PC-3 (cell line): Measurements from ENCODE around the gene HAUS2. TPM values are rescaled to one million over a fixed set of nuclear protein-coding genes. Genes with fewer than 3 reads are reported as not detected.

Source experiments
- ATAC-seq: fragments of 200-7000 bp; cut with Tn5 transposase; 2 replicates; pipeline ENCODE4 v1.9.1; 2020; ENCODE audit warnings: mild to moderate bottlenecking, moderate library complexity
- BruUV-seq: library from RNA; stranded (reverse); fragments of 400-500 nt; replicated peaks from 2 replicates; lab custom pipeline; 2021; lab: Mats Ljungman, UMichigan
- CTCF ChIA-PET: fragments of 300-600 bp; sonication (Branson Sonifier 250); formaldehyde crosslinking; loops from one replicate; lab custom pipeline; 2022; ENCODE audit warnings: antibody characterized with exemption; lab: Charles Lee
- POLR2A ChIA-PET: fragments of 300-600 bp; sonication (Branson Sonifier 250); formaldehyde crosslinking; loops from one replicate; lab custom pipeline; 2022; ENCODE audit warnings: antibody characterized with exemption; ENCODE audit not compliant: unreplicated experiment; lab: Charles Lee
- DNase-seq: peaks from one replicate; pipeline ENCODE4 v3.0.0-alpha.2; 2015
- H2AFZ ChIP-seq: fragments of 300-600 bp; sonication (generic); 2 replicates; pipeline ENCODE4 v1.6.0; 2016; ENCODE audit warnings: antibody characterized with exemption, low read length
- H3F3A ChIP-seq: fragments of 300-600 bp; sonication (generic); one replicate; pipeline ENCODE4 v1.6.0; 2017; ENCODE audit warnings: antibody characterized with exemption, low read length, control low read depth, mild to moderate bottlenecking; ENCODE audit not compliant: unreplicated experiment
- H3K27ac ChIP-seq: fragments of 300-600 bp; sonication (generic); 2 replicates; pipeline ENCODE4 v1.5.1; 2016; ENCODE audit warnings: mild to moderate bottlenecking, low read length
- H3K27me3 ChIP-seq: fragments of 300-600 bp; sonication (generic); 2 replicates; pipeline ENCODE4 v1.6.1; 2016; ENCODE audit warnings: low read length, mixed read lengths
- H3K36me3 ChIP-seq: fragments of 300-600 bp; sonication (generic); 2 replicates; pipeline ENCODE4 v1.6.1; 2016; ENCODE audit warnings: low read depth, mixed run types, low read length, mixed read lengths
- H3K4me1 ChIP-seq: fragments of 300-600 bp; sonication (generic); 2 replicates; pipeline ENCODE4 v1.5.1; 2016; ENCODE audit warnings: low read length; ENCODE audit not compliant: insufficient read depth
- H3K4me2 ChIP-seq: fragments of 300-600 bp; sonication (generic); 2 replicates; pipeline ENCODE4 v1.6.0; 2016; ENCODE audit warnings: low read length
- H3K4me3 ChIP-seq: fragments of 300-600 bp; sonication (generic); 2 replicates; pipeline ENCODE4 v1.5.1; 2016; ENCODE audit warnings: mild to moderate bottlenecking, low read length, mixed read lengths
- H3K79me2 ChIP-seq: fragments of 300-600 bp; sonication (generic); 2 replicates; pipeline ENCODE4 v1.6.1; 2017; ENCODE audit warnings: low read length, mixed read lengths
- H3K9ac ChIP-seq: fragments of 300-600 bp; sonication (generic); 2 replicates; pipeline ENCODE4 v1.6.0; 2016; ENCODE audit warnings: mild to moderate bottlenecking, low read length
- H3K9me2 ChIP-seq: fragments of 300-600 bp; sonication (generic); replicated peaks from 2 replicates; pipeline ENCODE4 v1.6.1; 2016; ENCODE audit warnings: mixed run types, low read length, mixed read lengths
- H3K9me3 ChIP-seq: fragments of 300-600 bp; sonication (generic); 2 replicates; pipeline ENCODE4 v1.6.1; 2016; ENCODE audit warnings: low read length, mixed read lengths
- H4K20me1 ChIP-seq: fragments of 300-600 bp; sonication (generic); 2 replicates; pipeline ENCODE4 v1.6.1; 2016; ENCODE audit warnings: low read length, mixed read lengths
- CTCF ChIP-seq: fragments of 300-600 bp; sonication (generic); conservative IDR thresholded peaks from 2 replicates; pipeline ENCODE4 v1.5.1; 2017; ENCODE audit warnings: antibody characterized with exemption, low read depth, mild to moderate bottlenecking, low read length
- EZH2 ChIP-seq: fragments of 300-600 bp; sonication (generic); IDR thresholded peaks from one replicate; pipeline ENCODE4 v1.6.1; 2017; ENCODE audit warnings: antibody characterized with exemption, mild to moderate bottlenecking, low read length; ENCODE audit not compliant: unreplicated experiment
- EZH2phosphoT487 ChIP-seq: fragments of 300-600 bp; sonication (generic); IDR thresholded peaks from 2 replicates; pipeline ENCODE4 v1.6.1; 2018; ENCODE audit warnings: mild to moderate bottlenecking, antibody characterized with exemption, low read length, borderline replicate concordance
- intact Hi-C: fragments of 100-400 bp; cut with micrococcal nuclease; formaldehyde crosslinking; loops from 2 replicates; pipeline ENCODE4 v1.9.0; 2023
- total RNA-seq: library from RNA; depleted of rRNA; stranded (reverse); fragments of >200 nt; gene quantifications from 2 replicates; pipeline ENCODE4 v1.2.3, GENCODE V29; 2014

Gene HAUS2
- total RNA-seq, 1 experiment from 2014 or later: 44.1 TPM

- Histone ChIP-seq H2AFZ (no peak overlapping the region), H3K9ac (no peak overlapping the region), H3K4me1 (peaks cover 9% of the 10 kb centered on the region), H3K9me3 (no peaks in the 10 kb centered on the region), H3K36me3 (no peaks in the 10 kb centered on the region), H3K9me2 (no peaks in the 10 kb centered on the region), H3K4me3 (no peak overlapping the region), H3F3A (no peaks in the 10 kb centered on the region), H3K27me3 (no peaks in the 10 kb centered on the region), H3K27ac (no peak overlapping the region), H3K4me2 (no peak overlapping the region), H4K20me1 (no peaks in the 10 kb centered on the region), H3K79me2 (no peaks in the 10 kb centered on the region)
- CTCF ChIA-PET: no interaction called here
- DNase-seq (no peak), ATAC-seq (no peak)
- TF ChIP-seq EZH2phosphoT487 (no peak), CTCF (no peak), EZH2 (no peak)
- intact Hi-C loops: no loop called here
- POLR2A ChIA-PET: no interaction called here
- no TSS peak for BruUV-seq
These were observed 37.6 kb upstream of the HAUS2 start for GRCh38 chr15:42511007-42511391.

- ChIA-PET CTCF (no interaction called here), POLR2A (no interaction called here)
- DNase-seq (no peak), ATAC-seq (no peak)
- H3K9ac ChIP-seq: no peak overlapping the region
- BruUV-seq: no TSS peak
- no peak overlapping the region for H3K4me2 ChIP-seq
- no peak overlapping the region for H3K27ac ChIP-seq
- TF ChIP-seq CTCF: no peak
- no peak for TF ChIP-seq EZH2phosphoT487
- TF ChIP-seq EZH2: no peak
- 0 out of 2 replicates have a peak, but pooled peaks cover 2% of the 10 kb centered on the region for H3K36me3 ChIP-seq
- no peaks in the 10 kb centered on the region for H3K79me2 ChIP-seq
- no peaks in the 10 kb centered on the region for H4K20me1 ChIP-seq
- intact Hi-C loops: no loop called here
- H3K27me3 ChIP-seq: no peaks in the 10 kb centered on the region
- no peaks in the 10 kb centered on the region for H3K9me3 ChIP-seq
- no peaks in the 10 kb centered on the region for H3K9me2 ChIP-seq
- no peak overlapping the region for H3K4me3 ChIP-seq
- no peaks in the 10 kb centered on the region for H3F3A ChIP-seq
- no peaks in the 10 kb centered on the region for H3K4me1 ChIP-seq
- H2AFZ ChIP-seq: no peak overlapping the region
These were observed 25.3 kb upstream of the HAUS2 start for GRCh38 chr15:42523331-42523730.

GRCh38 chr15:42528970-42529369 is 19.7 kb upstream of the HAUS2 start:
- no peaks in the 10 kb centered on the region for H3K27me3 ChIP-seq
- BruUV-seq: no TSS peak
- no peaks in the 10 kb centered on the region for H3K79me2 ChIP-seq
- H3K9ac ChIP-seq: no peak overlapping the region
- H4K20me1 ChIP-seq: no peaks in the 10 kb centered on the region
- H3K36me3 ChIP-seq: 0 out of 2 replicates have a peak, but pooled peaks cover 2% of the 10 kb centered on the region
- no peaks in the 10 kb centered on the region for H3F3A ChIP-seq
- H2AFZ ChIP-seq: no peak overlapping the region
- intact Hi-C loops: no loop called here
- no peak overlapping the region for H3K4me3 ChIP-seq
- CTCF ChIA-PET: no interaction called here
- H3K9me3 ChIP-seq: no peaks in the 10 kb centered on the region
- H3K4me1 ChIP-seq: no peaks in the 10 kb centered on the region
- POLR2A ChIA-PET: no interaction called here
- TF ChIP-seq EZH2phosphoT487 (no peak), EZH2 (no peak)
- no peak overlapping the region for H3K27ac ChIP-seq
- H3K9me2 ChIP-seq: no peaks in the 10 kb centered on the region
- DNase-seq (no peak), ATAC-seq (no peak)
- no peak overlapping the region for H3K4me2 ChIP-seq
